ENCODE data around the gene PTPRK.

GRCh38 chr6:128499079-128499731 is 21.2 kb downstream of the PTPRK start:
- TF ChIP-seq CTCF (conservative IDR thresholded peaks at IDR 0.05) (no peak), EZH2 (IDR thresholded peaks at IDR 0.05; ENCODE audit: low read depth) (no peak)
